HG02759 (cell line): ENCODE measurements around the gene MUC22.
"Not testable (repeated sequence)": the region's sequence is repeated elsewhere in the genome, so short reads cannot be mapped to it uniquely, and the experiment has no call there.

Experiments
- ATAC-seq: cut with Tn5 transposase; IDR thresholded peaks from one replicate; pipeline ENCODE4 v1.9.1; 2021; ENCODE audit warnings: mild to moderate bottlenecking, moderate library complexity; ENCODE audit not compliant: unreplicated experiment

MUC22 gene

GRCh38 chr6:31010393-31011060, at the start of gene MUC22:
MUC22 (plus strand) TSS chr6:31010474; CDS start chr6:31010707, 233 bp downstream.
- no peak for ATAC-seq

- no peak for ATAC-seq
Observed at GRCh38 chr6:30960907-30961673, 49.2 kb upstream of the MUC22 start.

- ATAC-seq: no peak
Observed at GRCh38 chr6:30962716-30963115, 47.6 kb upstream of the MUC22 start.

- ATAC-seq: no peak
Observed at GRCh38 chr6:30963641-30964040, 46.6 kb upstream of the MUC22 start.

- no peak for ATAC-seq
Observed at GRCh38 chr6:30964075-30964474, 46.2 kb upstream of the MUC22 start.

GRCh38 chr6:30965140-30965601, 45.1 kb upstream of the MUC22 start:
- ATAC-seq: no peak

GRCh38 chr6:30966154-30966553, 44.1 kb upstream of the MUC22 start:
- ATAC-seq: no peak

- ATAC-seq: not testable (repeated sequence)
Observed at GRCh38 chr6:30969171-30969570, 41.1 kb upstream of the MUC22 start.

GRCh38 chr6:30970946-30971345, 39.3 kb upstream of the MUC22 start:
- ATAC-seq: no peak

GRCh38 chr6:30972816-30973215, 37.5 kb upstream of the MUC22 start:
- no peak for ATAC-seq

- no peak for ATAC-seq
Observed at GRCh38 chr6:30974490-30975252, 35.6 kb upstream of the MUC22 start.

- ATAC-seq: no peak
Observed at GRCh38 chr6:30979141-30979540, 31.1 kb upstream of the MUC22 start.

GRCh38 chr6:30979690-30980089, 30.6 kb upstream of the MUC22 start:
- no peak for ATAC-seq

- no peak for ATAC-seq
Observed at GRCh38 chr6:30981942-30982772, 28.1 kb upstream of the MUC22 start.

GRCh38 chr6:30983439-30983838, 26.8 kb upstream of the MUC22 start, which contains the start of gene MUC21:
MUC21 (plus strand) TSS chr6:30983718; CDS start chr6:30983959, 241 bp downstream.
- ATAC-seq: no peak

GRCh38 chr6:30985490-30985889, 24.8 kb upstream of the MUC22 start:
- ATAC-seq: no peak

- no peak for ATAC-seq
Observed at GRCh38 chr6:30987304-30987703, 23.0 kb upstream of the MUC22 start.

- no peak for ATAC-seq
Observed at GRCh38 chr6:30988209-30988825, 22.0 kb upstream of the MUC22 start.

- no peak for ATAC-seq
Observed at GRCh38 chr6:30990422-30991086, 19.7 kb upstream of the MUC22 start.

GRCh38 chr6:30991891-30992290, 18.4 kb upstream of the MUC22 start:
- ATAC-seq: no peak
